SK-N-SH (cell line): ENCODE measurements around the gene MAPK11. TPM values are rescaled to one million over a fixed set of nuclear protein-coding genes. Genes with fewer than 3 reads are reported as not detected.

Experiments
- CTCF ChIA-PET: fragments of 300-600, 350-600 bp; formaldehyde crosslinking; extraction: SDS; loops from one replicate; lab custom pipeline; 2021; lab: Yijun Ruan, JAX
- POLR2A ChIA-PET: fragments of 350-600 bp; sonication (Branson Sonifier 250); formaldehyde crosslinking; extraction: SDS; loops from one replicate; lab custom pipeline; 2020; ENCODE audit warnings: antibody characterized with exemption, inconsistent platforms; lab: Yijun Ruan, JAX
- DNase-seq: peaks from one replicate; pipeline ENCODE4 v3.0.0; 2012
- H2AFZ ChIP-seq: fragments of 200-600 bp; sonication (generic); 2 replicates; pipeline ENCODE4 v1.8.1; 2016; ENCODE audit warnings: antibody characterized with exemption, mild to moderate bottlenecking, low read depth
- H3F3A ChIP-seq: fragments of 200-600 bp; sonication (generic); replicated peaks from 2 replicates; pipeline ENCODE3; 2016; ENCODE audit warnings: antibody characterized with exemption, mild to moderate bottlenecking; ENCODE audit not compliant: insufficient read depth
- H3K27ac ChIP-seq, 2 experiments: fragments of 200-500 bp in 1 of 2; fragments of 200-600 bp in 1 of 2; sonication (Bioruptor generic) in 1 of 2; sonication (generic), shearing (Covaris generic) in 1 of 2; 2 replicates each; pipeline versions ENCODE4 v1.5.1 to v1.6.1; 2014 to 2016; ENCODE audit warnings: low read depth in 2 of 2, inconsistent platforms in 1 of 2, low read length in 1 of 2, mild to moderate bottlenecking in 1 of 2, mixed read lengths in 1 of 2
- H3K27me3 ChIP-seq: fragments of 200-600 bp; sonication (generic), shearing (Covaris generic); 2 replicates; pipeline ENCODE4 v1.6.1; 2016; ENCODE audit warnings: mixed run types; ENCODE audit not compliant: insufficient read depth
- H3K36me3 ChIP-seq, 2 experiments: fragments of 200-500 bp in 1 of 2; fragments of 200-600 bp in 1 of 2; sonication (Bioruptor generic) in 1 of 2; sonication (generic) in 1 of 2; replicated peaks in 1 of 2; 2 replicates each; pipeline versions ENCODE3 to v1.5.1; 2014 to 2016; ENCODE audit warnings: low read length in 1 of 2, mild to moderate bottlenecking in 1 of 2; ENCODE audit not compliant: insufficient read depth in 2 of 2, control insufficient read depth in 1 of 2
- H3K4me1 ChIP-seq, 2 experiments: fragments of 200-500 bp in 1 of 2; fragments of 200-600 bp in 1 of 2; sonication (Bioruptor generic) in 1 of 2; sonication (generic), shearing (Covaris generic) in 1 of 2; 2 replicates each; pipeline versions ENCODE4 v1.5.1 to v1.6.1; 2014 to 2016; ENCODE audit warnings: low read depth in 1 of 2, low read length in 1 of 2, mixed run types in 1 of 2; ENCODE audit not compliant: insufficient read depth in 2 of 2, control insufficient read depth in 1 of 2
- H3K4me2 ChIP-seq: fragments of 200-600 bp; sonication (generic), shearing (Covaris generic); 2 replicates; pipeline ENCODE4 v1.6.1; 2017; ENCODE audit warnings: mixed run types
- H3K4me3 ChIP-seq, 2 experiments: fragments of 200-500 bp in 1 of 2; fragments of 200-600 bp in 1 of 2; sonication (Bioruptor generic) in 1 of 2; sonication (generic), shearing (Covaris generic) in 1 of 2; 2 replicates each; pipeline versions ENCODE4 v1.5.1 to v1.8.1; 2014 to 2016; ENCODE audit warnings: low read depth in 2 of 2, inconsistent platforms in 1 of 2, low read length in 1 of 2, mild to moderate bottlenecking in 1 of 2, mixed read lengths in 1 of 2, moderate library complexity in 1 of 2
- H3K79me2 ChIP-seq: fragments of 200-600 bp; sonication (generic); 2 replicates; pipeline ENCODE4 v1.8.1; 2017; ENCODE audit warnings: mild to moderate bottlenecking; ENCODE audit not compliant: insufficient read depth
- H3K9ac ChIP-seq: fragments of 200-600 bp; sonication (generic); 2 replicates; pipeline ENCODE4 v1.6.1; 2017; ENCODE audit warnings: mixed run types
- H3K9me2 ChIP-seq: fragments of 200-600 bp; sonication (generic); 2 replicates; pipeline ENCODE4 v1.6.1; 2017; ENCODE audit warnings: mixed run types
- H3K9me3 ChIP-seq: fragments of 200-600 bp; sonication (generic); 2 replicates; pipeline ENCODE4 v1.6.1; 2017; ENCODE audit warnings: mixed run types, mild to moderate bottlenecking, moderate library complexity
- H4K20me1 ChIP-seq: fragments of 200-600 bp; sonication (generic); 2 replicates; pipeline ENCODE4 v1.6.1; 2017; ENCODE audit warnings: mild to moderate bottlenecking, mixed run types; ENCODE audit not compliant: insufficient read depth
- EZH2phosphoT487 ChIP-seq: fragments of 200-600 bp; sonication (generic); IDR thresholded peaks from 2 replicates; pipeline ENCODE4 v1.6.1; 2017; ENCODE audit warnings: low read depth, mixed run types, mild to moderate bottlenecking, antibody characterized with exemption, moderate library complexity, borderline replicate concordance
- REST ChIP-seq: IDR thresholded peaks from 2 replicates; pipeline ENCODE4 v1.6.1; 2012; ENCODE audit warnings: mild to moderate bottlenecking, low read depth, low read length, moderate library complexity
- ZBTB33 ChIP-seq: IDR thresholded peaks from 2 replicates; pipeline ENCODE4 v1.4.0; 2012; ENCODE audit warnings: low read depth, borderline replicate concordance
- WGBS: methylation state at CpG from one replicate; pipeline ENCODE4 v1.1.6; 2017; ENCODE audit warnings: low lambda C conversion rate; 5-methylcytosine and 5-hydroxymethylcytosine counted together
- polyA plus RNA-seq, 3 experiments: library from polyadenylated mRNA; depleted of rRNA; stranded (reverse); fragments of >200 nt; gene quantifications; 2 replicates each; pipeline ENCODE4 v1.2.3, GENCODE V29; 2012

The MAPK11 gene
- polyA plus RNA-seq, 1 of the 3 experiments (the other 2 are of a cell fraction), result 36.0 TPM

- TF ChIP-seq ZBTB33 (no peak), REST (no peak)
These were observed 53.3 kb downstream of the MAPK11 start (continued) for GRCh38 chr22:50216684-50217520.

- Histone ChIP-seq H4K20me1 (peaks cover 20% of the 10 kb centered on the region; the same call in 1 of the 2 replicates), H3K9ac (no peak overlapping the region), H3K36me3 (peaks cover 35 to 63% of the 10 kb centered on the region in 2 experiments), H3K27me3 (no peaks in the 10 kb centered on the region), H3K4me1 (peaks cover 0 to 22% of the 10 kb centered on the region in 2 experiments; a peak in 1 of 4 replicates), H3K4me2 (no peak overlapping the region), H3K9me2 (no peaks in the 10 kb centered on the region), H3F3A (peaks cover 8% of the 10 kb centered on the region), H3K4me3 (no peak overlapping the region), H3K27ac (peak overlapping the region in 1 of 2 experiments; percentile 12; a peak in 1 of 4 replicates), H2AFZ (no peak overlapping the region), H3K9me3 (no peaks in the 10 kb centered on the region), H3K79me2 (peaks cover 23% of the 10 kb centered on the region)
- WGBS, result 85% methylated on average over 6 of the region's 15 CpGs
- ChIA-PET POLR2A (no interaction called here), CTCF (interaction anchor here (1.1 to 1.8 kb wide), 4 partner anchors 10 to 69 kb away, joined by 3 to 10 read pairs (median 6); no protein-coding TSS in a partner anchor)
- no peak for DNase-seq
- no peak for TF ChIP-seq EZH2phosphoT487
These were observed 54.0 kb downstream of the MAPK11 start for GRCh38 chr22:50216055-50216683.
